GM23338 (cell line): Measurements from ENCODE around the gene NUDT5. TPM values are rescaled to one million over a fixed set of nuclear protein-coding genes. Genes with fewer than 3 reads are reported as not detected.

Source experiments
- ATAC-seq: fragments of 200-7000 bp; cut with Tn5 transposase; 3 replicates; pipeline ENCODE4 v1.9.1; 2020
- DNase-seq: peaks from one replicate; pipeline ENCODE4 v3.0.0-alpha.2; 2015; ENCODE audit warnings: low spot score
- H2AFZ ChIP-seq: fragments of 200-600 bp; sonication (generic); 2 replicates; pipeline ENCODE4 v1.8.0; 2016; ENCODE audit warnings: antibody characterized with exemption, mild to moderate bottlenecking, moderate library complexity
- H3F3A ChIP-seq: fragments of 200-600 bp; sonication (generic); replicated peaks from 2 replicates; pipeline ENCODE4 v1.8.0; 2017; ENCODE audit warnings: antibody characterized with exemption, mixed run types, low read depth
- H3K27ac ChIP-seq: fragments of 200-600 bp; sonication (generic); 2 replicates; pipeline ENCODE4 v1.6.1; 2016; ENCODE audit warnings: low read depth
- H3K27me3 ChIP-seq: fragments of 200-600 bp; sonication (generic); 2 replicates; pipeline ENCODE4 v1.8.0; 2016; ENCODE audit warnings: mild to moderate bottlenecking, mixed run types, moderate library complexity; ENCODE audit not compliant: insufficient read depth
- H3K36me3 ChIP-seq: fragments of 200-600 bp; sonication (generic); 2 replicates; pipeline ENCODE4 v1.8.0; 2016; ENCODE audit warnings: mild to moderate bottlenecking; ENCODE audit not compliant: insufficient read depth
- H3K4me1 ChIP-seq: fragments of 200-600 bp; sonication (generic); 2 replicates; pipeline ENCODE4 v1.8.0; 2016; ENCODE audit warnings: mild to moderate bottlenecking, moderate library complexity; ENCODE audit not compliant: insufficient read depth
- H3K4me2 ChIP-seq: fragments of 200-600 bp; sonication (generic); 2 replicates; pipeline ENCODE4 v1.7.1; 2017; ENCODE audit warnings: mixed run types
- H3K4me3 ChIP-seq: fragments of 200-600 bp; sonication (generic); 2 replicates; pipeline ENCODE4 v1.6.1; 2016; ENCODE audit warnings: mixed run types
- H3K79me2 ChIP-seq: fragments of 200-600 bp; sonication (generic); replicated peaks from 2 replicates; pipeline ENCODE4 v1.8.0; 2017; ENCODE audit warnings: mild to moderate bottlenecking; ENCODE audit not compliant: insufficient read depth
- H3K9me2 ChIP-seq: fragments of 200-600 bp; sonication (generic); 2 replicates; pipeline ENCODE4 v1.8.0; 2017; ENCODE audit not compliant: insufficient read depth
- H4K20me1 ChIP-seq: fragments of 200-600 bp; sonication (generic); replicated peaks from 2 replicates; pipeline ENCODE4 v1.8.0; 2017; ENCODE audit warnings: mild to moderate bottlenecking; ENCODE audit not compliant: insufficient read depth
- H3K27ac Mint-ChIP-seq: 2 replicates; pipeline ENCODE4 v1.8.0; 2020; ENCODE audit warnings: inconsistent platforms, mild to moderate bottlenecking, moderate library complexity, mixed read lengths
- H3K27me3 Mint-ChIP-seq: 3 replicates; pipeline ENCODE4 v1.8.0; 2022; ENCODE audit warnings: low read depth, mild to moderate bottlenecking, moderate library complexity, mixed read lengths, inconsistent platforms; ENCODE audit not compliant: insufficient read depth, poor library complexity
- H3K36me3 Mint-ChIP-seq: 3 replicates; pipeline ENCODE4 v1.8.0; 2021; ENCODE audit warnings: low read depth, mild to moderate bottlenecking, inconsistent platforms, moderate library complexity, mixed read lengths
- H3K4me1 Mint-ChIP-seq: 3 replicates; pipeline ENCODE4 v1.8.0; 2020; ENCODE audit warnings: mild to moderate bottlenecking, inconsistent platforms, mixed read lengths
- H3K4me3 Mint-ChIP-seq: 3 replicates; pipeline ENCODE4 v1.8.0; 2021; ENCODE audit warnings: moderate library complexity, mild to moderate bottlenecking, inconsistent platforms, mixed read lengths
- H3K9me3 Mint-ChIP-seq: 3 replicates; pipeline ENCODE4 v1.8.0; 2020; ENCODE audit warnings: moderate library complexity, mild to moderate bottlenecking, inconsistent platforms, mixed read lengths
- CREB1 ChIP-seq: fragments of 250-450 bp; sonication (Bioruptor Pico); IDR thresholded peaks from 2 replicates; pipeline ENCODE4 v1.5.0; 2020; ENCODE audit warnings: low read depth, mild to moderate bottlenecking, moderate library complexity
- CTCF ChIP-seq, 2 experiments: fragments of 200-600 bp in 1 of 2; sonication (generic) in 1 of 2; conservative IDR thresholded peaks; 2 replicates each; pipeline versions ENCODE4 v1.5.1 to v1.6.1; 2016 to 2017; ENCODE audit warnings: antibody characterized with exemption in 2 of 2, low read depth in 2 of 2, mild to moderate bottlenecking in 2 of 2, moderate library complexity in 1 of 2
- EZH2phosphoT487 ChIP-seq: fragments of 200-600 bp; sonication (generic); IDR thresholded peaks from one replicate; pipeline ENCODE4 v1.8.1; 2018; ENCODE audit warnings: antibody characterized with exemption; ENCODE audit not compliant: unreplicated experiment
- NANOG ChIP-seq: IDR thresholded peaks from 2 replicates; pipeline ENCODE4 v1.6.1; 2016; ENCODE audit warnings: antibody characterized with exemption, borderline replicate concordance
- POLR2AphosphoS5 ChIP-seq: IDR thresholded peaks from 2 replicates; pipeline ENCODE4 v1.6.1; 2016; ENCODE audit warnings: antibody characterized with exemption, low read depth
- STAT1 ChIP-seq: IDR thresholded peaks from one replicate; pipeline ENCODE4 v1.6.1; 2016; ENCODE audit warnings: antibody characterized with exemption; ENCODE audit not compliant: unreplicated experiment
- ZNF114 ChIP-seq: fragments of 250-450 bp; sonication (Bioruptor Pico); IDR thresholded peaks from 2 replicates; pipeline ENCODE4 v1.5.0; 2020; ENCODE audit warnings: mild to moderate bottlenecking, moderate library complexity
- ZNF331 ChIP-seq: fragments of 250-450 bp; sonication (Bioruptor Pico); IDR thresholded peaks from 2 replicates; pipeline ENCODE4 v1.5.0; 2020; ENCODE audit warnings: low read depth, mild to moderate bottlenecking, moderate library complexity
- polyA plus RNA-seq: library from polyadenylated mRNA; unstranded; fragments of >200 nt; fragmentation: Nextera tagmentation; extraction: Ambion mirVana; gene quantifications from 2 replicates; pipeline ENCODE4 v1.2.1, GENCODE V29; 2016
- total RNA-seq: library from RNA; depleted of rRNA; stranded (reverse); fragments of >200 nt; shearing (Covaris generic); gene quantifications from 2 replicates; pipeline ENCODE4 v1.2.3, GENCODE V29; 2014
- TF ChIP-seq, protein P1 (sequence below): IDR thresholded peaks from 2 replicates; pipeline ENCODE4 v1.6.1; 2016; ENCODE audit warnings: antibody characterized with exemption

The NUDT5 gene
- total and polyA plus RNA-seq, 2 experiments from 2014 or later, result 94.3 to 255 TPM

- peaks cover 3% of the 10 kb centered on the region; the same call in 1 of the 3 replicates for H3K9me3 Mint-ChIP-seq
- H3K9me2 ChIP-seq, result no peaks in the 10 kb centered on the region
- DNase-seq (peak; percentile 75), ATAC-seq (peak; percentile 54)
- no peaks in the 10 kb centered on the region; the same call in 1 of the 2 replicates for H3K36me3 ChIP-seq
- no peaks in the 10 kb centered on the region for H3K4me1 ChIP-seq
- no peaks in the 10 kb centered on the region for H3F3A ChIP-seq
- H3K27me3 Mint-ChIP-seq, result peaks cover 4% of the 10 kb centered on the region
- H3K4me3 Mint-ChIP-seq, result peak overlapping the region; percentile 86
- H3K36me3 Mint-ChIP-seq, result peaks cover 6% of the 10 kb centered on the region; the same call in 2 of the 3 replicates
- H3K79me2 ChIP-seq, result peaks cover 13% of the 10 kb centered on the region
- peak; percentile 40 to 59 for TF ChIP-seq CTCF (conservative IDR thresholded peaks at IDR 0.05; ENCODE audit: low read depth in 2 of 2)
- no peak for TF ChIP-seq NANOG
- peak overlapping the region; percentile 83 for H3K4me2 ChIP-seq
- H3K27me3 ChIP-seq, result no peaks in the 10 kb centered on the region
- peaks cover 3% of the 10 kb centered on the region; the same call in 2 of the 3 replicates for H3K4me1 Mint-ChIP-seq
- no peak overlapping the region for H3K27ac Mint-ChIP-seq
- H3K4me3 ChIP-seq, result peak overlapping the region; percentile 75
- H3K27ac ChIP-seq, result no peak overlapping the region
- no peaks in the 10 kb centered on the region; the same call in 1 of the 2 replicates for H4K20me1 ChIP-seq
- peak overlapping the region; percentile 92 for H2AFZ ChIP-seq
Measured at GRCh38 chr10:12130237-12130872, 65.3 kb downstream of the NUDT5 start.

DNA sequence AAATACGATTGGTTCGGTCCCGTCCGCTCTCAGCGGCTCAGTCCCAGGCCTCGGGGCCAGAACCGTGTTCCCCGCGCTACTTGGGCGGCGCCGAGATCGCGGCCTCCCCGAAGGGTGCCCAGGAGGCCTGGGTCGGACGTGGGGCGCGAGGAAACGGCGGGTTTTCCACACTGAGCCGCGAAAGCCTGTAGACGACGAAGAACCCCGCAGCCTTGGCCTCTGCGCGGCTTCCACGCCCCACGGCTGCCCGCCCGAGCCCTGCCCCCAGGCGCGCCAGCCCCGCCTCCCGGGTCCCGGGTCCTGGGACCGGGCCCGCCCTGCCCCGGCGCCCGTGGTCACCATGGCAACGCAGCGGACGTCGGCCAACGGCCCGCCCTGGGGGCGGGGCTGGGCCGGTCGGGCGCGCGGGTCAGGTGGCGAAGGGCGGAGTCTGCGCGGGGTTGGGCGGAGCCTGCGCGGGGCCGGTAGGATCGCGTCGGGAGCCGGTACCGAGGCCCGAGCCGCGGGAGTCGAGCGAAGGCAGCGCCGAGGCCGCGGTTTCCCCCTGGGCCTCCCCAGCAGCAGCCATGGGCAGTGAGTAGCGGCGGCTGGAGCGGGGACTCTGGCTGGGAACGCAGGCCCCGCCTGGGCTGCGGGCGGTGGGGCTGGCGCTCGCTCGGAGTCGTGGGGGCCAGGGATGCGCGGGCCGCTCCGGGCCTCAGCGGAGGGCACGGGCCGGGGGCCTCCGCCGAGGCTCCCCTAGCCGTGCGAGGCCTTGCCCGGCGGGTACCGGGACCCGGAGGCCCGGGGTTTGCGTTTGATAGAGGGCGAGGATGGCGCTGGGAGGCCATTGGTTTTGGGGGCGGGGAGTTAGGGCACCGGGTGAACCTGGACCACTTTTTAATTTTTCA lies 66.2 kb downstream of the NUDT5 start, which contains the start of gene SEC61A2:
TSS of gene SEC61A2 (plus strand) at position 456 of the 890 bp plus-strand sequence. CDS start at position 567, 111 bp downstream.
- Mint-ChIP-seq H3K27me3 (peaks cover 4% of the 10 kb centered on the region), H3K9me3 (peaks cover 3% of the 10 kb centered on the region; the same call in 1 of the 3 replicates)
- peak within 1 kb of the TSS; percentile 98 for H2AFZ ChIP-seq

DNA sequence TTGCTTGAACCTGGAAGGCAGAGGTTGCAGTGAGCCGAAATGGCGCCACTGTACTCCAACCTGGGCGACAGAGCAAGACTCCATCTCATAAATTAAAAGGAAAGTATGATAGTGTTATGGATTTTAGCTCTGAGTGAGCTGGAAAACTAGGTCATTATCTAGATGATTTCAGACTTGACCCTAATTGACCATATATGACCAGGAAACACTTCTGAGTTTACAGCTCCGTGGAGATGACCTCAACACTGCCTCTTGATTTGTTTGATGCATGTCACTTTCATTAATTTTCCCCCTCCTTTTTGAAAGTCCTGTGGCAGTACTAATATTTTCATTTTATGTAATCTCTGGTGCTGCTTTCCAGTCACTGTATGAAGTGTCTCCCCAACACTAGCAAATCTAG lies 74.0 kb downstream of the NUDT5 start:
- peaks cover 8% of the 10 kb centered on the region for H3K27me3 Mint-ChIP-seq
- no peaks in the 10 kb centered on the region for H3K4me1 Mint-ChIP-seq
- peaks cover 62% of the 10 kb centered on the region for H3K36me3 Mint-ChIP-seq
- H3K9me3 Mint-ChIP-seq, result no peaks in the 10 kb centered on the region
- DNase-seq, result no peak
- Histone ChIP-seq H3K27me3 (no peaks in the 10 kb centered on the region), H3K79me2 (no peaks in the 10 kb centered on the region), H4K20me1 (0 out of 2 replicates have a peak, but pooled peaks cover 3% of the 10 kb centered on the region), H3K4me3 (no peak overlapping the region), H3K27ac (no peak overlapping the region), H3F3A (no peaks in the 10 kb centered on the region), H3K4me2 (no peak overlapping the region), H2AFZ (no peak overlapping the region), H3K36me3 (peaks cover 25% of the 10 kb centered on the region), H3K4me1 (no peaks in the 10 kb centered on the region), H3K9me2 (no peaks in the 10 kb centered on the region)
- no peak for ATAC-seq
- no peak overlapping the region for H3K27ac Mint-ChIP-seq
- H3K4me3 Mint-ChIP-seq, result no peak overlapping the region
- no peak for TF ChIP-seq CREB1 (CRISPR knock-in tag)
- TF ChIP-seq ZNF114 (CRISPR knock-in tag), result no peak
- TF ChIP-seq, protein P1, sequence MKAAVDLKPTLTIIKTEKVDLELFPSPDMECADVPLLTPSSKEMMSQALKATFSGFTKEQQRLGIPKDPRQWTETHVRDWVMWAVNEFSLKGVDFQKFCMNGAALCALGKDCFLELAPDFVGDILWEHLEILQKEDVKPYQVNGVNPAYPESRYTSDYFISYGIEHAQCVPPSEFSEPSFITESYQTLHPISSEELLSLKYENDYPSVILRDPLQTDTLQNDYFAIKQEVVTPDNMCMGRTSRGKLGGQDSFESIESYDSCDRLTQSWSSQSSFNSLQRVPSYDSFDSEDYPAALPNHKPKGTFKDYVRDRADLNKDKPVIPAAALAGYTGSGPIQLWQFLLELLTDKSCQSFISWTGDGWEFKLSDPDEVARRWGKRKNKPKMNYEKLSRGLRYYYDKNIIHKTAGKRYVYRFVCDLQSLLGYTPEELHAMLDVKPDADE, result no peak
- no peak for TF ChIP-seq EZH2phosphoT487
- TF ChIP-seq STAT1, result no peak

More for the DNA sequence above, 66.2 kb downstream of the NUDT5 start, which contains the start of gene SEC61A2:
- Mint-ChIP-seq H3K4me3 (peak within 1 kb of the TSS; percentile 86), H3K4me1 (peaks cover 3% of the 10 kb centered on the region; the same call in 2 of the 3 replicates), H3K27ac (peak within 1 kb of the TSS; percentile 36; the same call in 1 of the 2 replicates), H3K36me3 (peaks cover 6% of the 10 kb centered on the region; the same call in 2 of the 3 replicates)
- TF ChIP-seq POLR2AphosphoS5 (peak; percentile 76), ZNF331 (CRISPR knock-in tag) (no peak)
- no peaks in the 10 kb centered on the region; the same call in 1 of the 2 replicates for H3K36me3 ChIP-seq
- no peaks in the 10 kb centered on the region; the same call in 1 of the 2 replicates for H4K20me1 ChIP-seq
- ATAC-seq, result peak; percentile 92
- DNase-seq, result peak; percentile 95
- peak within 1 kb of the TSS; percentile 84 for H3K27ac ChIP-seq
- peak within 1 kb of the TSS; percentile 75 for H3K4me3 ChIP-seq
- H3K79me2 ChIP-seq, result peaks cover 13% of the 10 kb centered on the region
- no peaks in the 10 kb centered on the region for H3K27me3 ChIP-seq
- no peaks in the 10 kb centered on the region for H3F3A ChIP-seq
- peak within 1 kb of the TSS; percentile 83 for H3K4me2 ChIP-seq
- no peaks in the 10 kb centered on the region for H3K9me2 ChIP-seq
- no peaks in the 10 kb centered on the region for H3K4me1 ChIP-seq
